ENCODE results near the gene CASP6.
A peak's percentile ranks its signal among the peaks of the same experiment; 100 is the strongest.

CASP6 gene

GRCh38 chr4:109702950-109703663, at the start of gene CASP6:
TSS of gene CASP6 (minus strand) at chr4:109703445. CDS start at chr4:109703395, 50 bp downstream.
- peak; percentile 76 for DNase-seq (ENCODE audit: low read depth)

GRCh38 chr4:109752525-109752924, 49.3 kb upstream of the CASP6 start:
- DNase-seq (ENCODE audit: low read depth), result no peak

- no peak for DNase-seq (ENCODE audit: low read depth)
These were observed 48.6 kb upstream of the CASP6 start for GRCh38 chr4:109751852-109752251.

- no peak for DNase-seq (ENCODE audit: low read depth)
These were observed 47.5 kb upstream of the CASP6 start for GRCh38 chr4:109750652-109751244.

GRCh38 chr4:109749388-109750082, 46.3 kb upstream of the CASP6 start:
- DNase-seq (ENCODE audit: low read depth), result no peak

- no peak for DNase-seq (ENCODE audit: low read depth)
These were observed 44.9 kb upstream of the CASP6 start for GRCh38 chr4:109748114-109748513.

- no peak for DNase-seq (ENCODE audit: low read depth)
These were observed 43.5 kb upstream of the CASP6 start for GRCh38 chr4:109746728-109747127.

- DNase-seq (ENCODE audit: low read depth), result no peak
These were observed 42.6 kb upstream of the CASP6 start for GRCh38 chr4:109745830-109746229.

GRCh38 chr4:109739547-109739946, 36.3 kb upstream of the CASP6 start:
- peak; percentile 31 for DNase-seq (ENCODE audit: low read depth)

GRCh38 chr4:109738104-109738872, 35.0 kb upstream of the CASP6 start:
- no peak for DNase-seq (ENCODE audit: low read depth)

- no peak for DNase-seq (ENCODE audit: low read depth)
These were observed 32.5 kb upstream of the CASP6 start for GRCh38 chr4:109735566-109736365.

- no peak for DNase-seq (ENCODE audit: low read depth)
These were observed 30.5 kb upstream of the CASP6 start for GRCh38 chr4:109733728-109734127.

- DNase-seq (ENCODE audit: low read depth), result no peak
These were observed 27.6 kb upstream of the CASP6 start for GRCh38 chr4:109730619-109731545.

- peak; percentile 67 for DNase-seq (ENCODE audit: low read depth)
These were observed 26.7 kb upstream of the CASP6 start, which contains the start of gene PLA2G12A for GRCh38 chr4:109729718-109730618. TSS of gene PLA2G12A (minus strand) at chr4:109730070. CDS start at chr4:109729809, 261 bp downstream.

- peak; percentile 6 for DNase-seq (ENCODE audit: low read depth)
These were observed 26.0 kb upstream of the CASP6 start for GRCh38 chr4:109729117-109729717.

- DNase-seq (ENCODE audit: low read depth), result no peak
These were observed 25.1 kb upstream of the CASP6 start for GRCh38 chr4:109728385-109728784.

- no peak for DNase-seq (ENCODE audit: low read depth)
These were observed 19.9 kb upstream of the CASP6 start for GRCh38 chr4:109723110-109723509.

- DNase-seq (ENCODE audit: low read depth), result no peak
These were observed 19.1 kb upstream of the CASP6 start for GRCh38 chr4:109722357-109722756.

GRCh38 chr4:109721033-109721432, 17.8 kb upstream of the CASP6 start:
- DNase-seq (ENCODE audit: low read depth), result peak; percentile 73

Measured in ELR (cell line).